Endodermal cell (in vitro differentiated cells): ENCODE measurements around the gene HOXD12. TPM values are rescaled to one million over a fixed set of nuclear protein-coding genes. Genes with fewer than 3 reads are reported as not detected.

Source experiments
- DNase-seq: peaks from one replicate; pipeline ENCODE4 v3.0.0-alpha.2; 2017
- H3K27ac ChIP-seq: 2 replicates; pipeline ENCODE4 v1.5.1; 2013; ENCODE audit warnings: mild to moderate bottlenecking, low read depth, low read length, moderate library complexity
- H3K27me3 ChIP-seq: 2 replicates; pipeline ENCODE4 v1.6.1; 2013; ENCODE audit warnings: mild to moderate bottlenecking, low read length, moderate library complexity; ENCODE audit not compliant: insufficient read depth, control insufficient read depth, poor library complexity, severe bottlenecking
- H3K36me3 ChIP-seq: 2 replicates; pipeline ENCODE4 v1.7.0; 2013; ENCODE audit warnings: mild to moderate bottlenecking, low read length, moderate library complexity; ENCODE audit not compliant: control insufficient read depth, insufficient read depth
- H3K4me1 ChIP-seq: one replicate; pipeline ENCODE4 v1.7.0; 2013; ENCODE audit warnings: low read length; ENCODE audit not compliant: control insufficient read depth, insufficient read depth
- H3K4me3 ChIP-seq: 2 replicates; pipeline ENCODE4 v1.5.1; 2013; ENCODE audit warnings: mild to moderate bottlenecking, low read length, moderate library complexity
- H3K9ac ChIP-seq: 2 replicates; pipeline ENCODE4 v1.6.1; 2013; ENCODE audit warnings: mild to moderate bottlenecking, low read length, moderate library complexity; ENCODE audit not compliant: poor library complexity, severe bottlenecking; ENCODE audit errors: extremely low read depth
- H3K9me3 ChIP-seq: 2 replicates; pipeline ENCODE4 v1.6.1; 2013; ENCODE audit warnings: mild to moderate bottlenecking, low read length, moderate library complexity; ENCODE audit not compliant: control insufficient read depth
- H3K27ac Mint-ChIP-seq: 2 replicates; pipeline ENCODE4 v1.8.0; 2020; ENCODE audit warnings: mixed read lengths
- H3K27me3 Mint-ChIP-seq: 2 replicates; pipeline ENCODE4 v1.8.0; 2021; ENCODE audit warnings: mild to moderate bottlenecking, mixed read lengths; ENCODE audit not compliant: insufficient read depth
- H3K36me3 Mint-ChIP-seq: 2 replicates; pipeline ENCODE4 v1.8.0; 2020; ENCODE audit warnings: low read depth, mixed read lengths
- H3K4me1 Mint-ChIP-seq: 2 replicates; pipeline ENCODE4 v1.8.0; 2020; ENCODE audit warnings: mixed read lengths
- H3K4me3 Mint-ChIP-seq: 2 replicates; pipeline ENCODE4 v1.8.0; 2020; ENCODE audit warnings: mild to moderate bottlenecking, moderate library complexity, mixed read lengths
- H3K9me3 Mint-ChIP-seq: 2 replicates; pipeline ENCODE4 v1.8.0; 2020; ENCODE audit warnings: mild to moderate bottlenecking, mixed read lengths
- CTCF ChIP-seq: fragments of 200-600 bp; sonication (generic); conservative IDR thresholded peaks from 2 replicates; pipeline ENCODE4 v1.5.0; 2021; ENCODE audit warnings: antibody characterized with exemption, mild to moderate bottlenecking
- WGBS, 2 experiments: methylation state at CpG; one replicate each; pipeline versions ENCODE4 v1.1.5 to v1.1.7; 2013; ENCODE audit warnings: missing lambda C conversion rate in 2 of 2, mixed read lengths in 1 of 2; ENCODE audit not compliant: insufficient coverage in 1 of 2, insufficient read length in 1 of 2; 5-methylcytosine and 5-hydroxymethylcytosine counted together
- total RNA-seq, 2 donors: library from RNA; stranded (reverse); fragmentation: NEBNext Ultra II Directional in 1 of 2; extraction: Animal tissue kit (Norgen Biotek cat#: 25700) in 1 of 2; gene quantifications; 2 replicates in 1 of 2; 3 replicates in 1 of 2; pipeline ENCODE4 v1.2.1, GENCODE V29; 2021

HOXD12 gene
- total RNA-seq, 2 donors from 2014 or later = not detected

- H3K4me3 ChIP-seq = peak overlapping the region; percentile 69
- Mint-ChIP-seq H3K9me3 (peaks cover 2% of the 10 kb centered on the region), H3K27ac (no peak overlapping the region), H3K4me1 (no peaks in the 10 kb centered on the region), H3K36me3 (no peaks in the 10 kb centered on the region), H3K27me3 (peaks cover 99% of the 10 kb centered on the region), H3K4me3 (peak overlapping the region; percentile 43)
- H3K36me3 ChIP-seq = no peaks in the 10 kb centered on the region
- H3K27ac ChIP-seq = no peak overlapping the region
- peaks cover 2% of the 10 kb centered on the region for H3K9me3 ChIP-seq
- H3K9ac ChIP-seq = no peak overlapping the region
- peaks cover 100% of the 10 kb centered on the region for H3K27me3 ChIP-seq
- no peak for DNase-seq
- no peak for TF ChIP-seq CTCF
- WGBS, 2 experiments = 1% methylated on average over 44 of the region's 47 CpGs; no CpG with 5 or more reads in 1 of the 2 experiments
- H3K4me1 ChIP-seq = no peaks in the 10 kb centered on the region
Measured at GRCh38 chr2:176122052-176122682, 22.6 kb downstream of the HOXD12 start.

- DNase-seq = peak; percentile 87
- H3K27ac Mint-ChIP-seq = no peak within 1 kb of the TSS
- peak within 1 kb of the TSS; percentile 43 for H3K4me3 Mint-ChIP-seq
- 1 to 2% methylated on average over 11 to 84 of the region's 84 CpGs for WGBS, 2 experiments
- no peaks in the 10 kb centered on the region for H3K4me1 Mint-ChIP-seq
- H3K36me3 Mint-ChIP-seq = no peaks in the 10 kb centered on the region
- H3K36me3 ChIP-seq = no peaks in the 10 kb centered on the region
- H3K4me1 ChIP-seq = no peaks in the 10 kb centered on the region
- peaks cover 99% of the 10 kb centered on the region for H3K27me3 Mint-ChIP-seq
- no peak within 1 kb of the TSS for H3K9ac ChIP-seq
- H3K4me3 ChIP-seq = peak within 1 kb of the TSS; percentile 69
- H3K27me3 ChIP-seq = peaks cover 100% of the 10 kb centered on the region
- H3K27ac ChIP-seq = no peak within 1 kb of the TSS
- no peak for TF ChIP-seq CTCF
- H3K9me3 Mint-ChIP-seq = no peaks in the 10 kb centered on the region
- H3K9me3 ChIP-seq = no peaks in the 10 kb centered on the region
Measured at GRCh38 chr2:176122683-176123410, 23.3 kb downstream of the HOXD12 start, which contains the start of gene HOXD9. Gene HOXD9 (plus strand): TSS chr2:176122719. CDS start chr2:176122769, 50 bp downstream.

GRCh38 chr2:176123411-176124109 lies 24.0 kb downstream of the HOXD12 start:
- Mint-ChIP-seq H3K4me3 (peak overlapping the region; percentile 43), H3K27me3 (peaks cover 99% of the 10 kb centered on the region), H3K9me3 (no peaks in the 10 kb centered on the region), H3K36me3 (no peaks in the 10 kb centered on the region), H3K4me1 (peaks cover 5% of the 10 kb centered on the region), H3K27ac (no peak overlapping the region)
- Histone ChIP-seq H3K9me3 (no peaks in the 10 kb centered on the region), H3K36me3 (no peaks in the 10 kb centered on the region), H3K27ac (no peak overlapping the region), H3K4me1 (no peaks in the 10 kb centered on the region), H3K4me3 (peak overlapping the region; percentile 69), H3K9ac (no peak overlapping the region), H3K27me3 (peaks cover 100% of the 10 kb centered on the region)
- WGBS, 2 experiments = 4 to 5% methylated on average over 31 to 40 of the region's 40 CpGs
- peak; percentile 72 for DNase-seq
- TF ChIP-seq CTCF = no peak
